Motor neuron (in vitro differentiated cells): ENCODE data around the gene CLVS2. TPM values are rescaled to one million over a fixed set of nuclear protein-coding genes. Genes with fewer than 3 reads are reported as not detected.

Experiments used
- ATAC-seq, 8 experiments: fragments of 200-7000 bp; cut with Tn5 transposase; replicated peaks in 6 of 8; 2 replicates each; pipeline ENCODE4 v1.8.0; 2021; ENCODE audit warnings: mild to moderate bottlenecking in 8 of 8, moderate library complexity in 8 of 8
- H3K27ac ChIP-seq, 2 donors: fragments of 250-450 bp; sonication (Bioruptor Pico); 2 replicates each; pipeline ENCODE4 v1.9.0; 2021; ENCODE audit warnings: antibody characterized with exemption in 2 of 2, mild to moderate bottlenecking in 2 of 2, moderate library complexity in 1 of 2
- H3K4me1 ChIP-seq, 2 donors: fragments of 250-450 bp; sonication (Bioruptor Pico); replicated peaks in 1 of 2; 2 replicates each; pipeline ENCODE4 v1.6.1; 2021; ENCODE audit warnings: antibody characterized with exemption in 2 of 2, mild to moderate bottlenecking in 2 of 2, moderate library complexity in 1 of 2
- H3K4me3 ChIP-seq, 5 donors: fragments of 250-450 bp; sonication (Bioruptor Pico); 2 replicates each; pipeline ENCODE4 v1.9.0; 2021; ENCODE audit warnings: antibody characterized with exemption in 5 of 5, mild to moderate bottlenecking in 5 of 5, moderate library complexity in 4 of 5
- WGBS, 10 experiments: fragments of 450-650 bp; shearing (Covaris generic); methylation state at CpG; one replicate each; pipeline ENCODE4 v1.0.0; 2022; 5-methylcytosine and 5-hydroxymethylcytosine counted together
- in situ Hi-C, 9 experiments: fragments of 400-800 bp; cut with MboI; loops; one replicate each; pipeline ENCODE4 v1.15.0; 2021; ENCODE audit warnings: low sequenced_read_pairs in 9 of 9, low pct_unique_long_range_greater_than_20kb in 2 of 9; ENCODE audit not compliant: unreplicated experiment in 9 of 9
- total RNA-seq, 8 experiments: library from RNA; unstranded; fragments of 300-600 nt; gene quantifications; 2 replicates each; pipeline versions ENCODE4 v1.2.3 to v1.2.4, GENCODE V29; 2022

The CLVS2 gene
- total RNA-seq, 8 experiments from 2014 or later = 0.07 to 11.7 (median 10.0) TPM; not detected in 1

GRCh38 chr6:123094795-123095194 lies 98.8 kb downstream of the CLVS2 start:
- WGBS, 10 experiments = 0 to 100% (median 58%) methylated on average over 1 of the region's 1 CpG; no CpG with 5 or more reads in 2 of the 10 experiments
- Histone ChIP-seq H3K4me1 (no peaks in the 10 kb centered on the region), H3K27ac (no peak overlapping the region), H3K4me3 (no peak overlapping the region)
- ATAC-seq = peak in 2 of 8 experiments; percentile 32 to 78
- in situ Hi-C loops = no loop called here

GRCh38 chr6:123105561-123105960 lies 109.5 kb downstream of the CLVS2 start:
- in situ Hi-C loops = no loop called here
- no peaks in the 10 kb centered on the region for H3K4me1 ChIP-seq
- ATAC-seq = no peak
- WGBS, 10 experiments = 0 to 94% (median 75%) methylated on average over 1 of the region's 1 CpG; no CpG with 5 or more reads in 2 of the 10 experiments
- no peak overlapping the region for H3K4me3 ChIP-seq
- H3K27ac ChIP-seq = no peak overlapping the region

GRCh38 chr6:123116370-123116769 lies 120.3 kb downstream of the CLVS2 start:
- Histone ChIP-seq H3K4me1 (no peaks in the 10 kb centered on the region), H3K27ac (no peak overlapping the region), H3K4me3 (no peak overlapping the region)
- in situ Hi-C loops = no loop called here
- no peak for ATAC-seq
- WGBS, 10 experiments = 80 to 100% (median 92%) methylated on average over 1 to 7 of the region's 7 CpGs

- no peak for ATAC-seq
Observed at GRCh38 chr6:123117145-123117908, 121.3 kb downstream of the CLVS2 start.

GRCh38 chr6:123118811-123119210 lies 122.8 kb downstream of the CLVS2 start:
- 0 to 96% (median 44%) methylated on average over 1 to 2 of the region's 2 CpGs; no CpG with 5 or more reads in 2 of the 10 experiments for WGBS, 10 experiments
- H3K27ac ChIP-seq = no peak overlapping the region
- in situ Hi-C loops = no loop called here
- H3K4me1 ChIP-seq = no peaks in the 10 kb centered on the region
- no peak overlapping the region for H3K4me3 ChIP-seq
- no peak for ATAC-seq

More at GRCh38 chr6:123117145-123117908, 121.3 kb downstream of the CLVS2 start:
- H3K4me3 ChIP-seq = no peak overlapping the region
- no peaks in the 10 kb centered on the region for H3K4me1 ChIP-seq
- no peak overlapping the region for H3K27ac ChIP-seq
- in situ Hi-C loops = no loop called here
- 33 to 96% (median 46%) methylated on average over 1 to 2 of the region's 2 CpGs; no CpG with 5 or more reads in 2 of the 10 experiments for WGBS, 10 experiments

Other genes starting within 250 kb of the CLVS2 start
- 100 to 1,000 TPM in 1 of 8 experiments, 10 to 100 TPM in 4, under 1 TPM in 2, not detected in 1; 0.15 to 177 (median 16.2) TPM for gene FABP7, start 216.5 kb upstream of the CLVS2 start, total RNA-seq
- 10 to 100 TPM in 2 of 8 experiments, 1 to 10 TPM in 6; 2.7 to 22.6 (median 4.4) TPM for gene SMPDL3A, start 207.0 kb upstream of the CLVS2 start, total RNA-seq